NCI-H748 (cell line): ENCODE data around the gene PAGE3.
A peak's percentile ranks its signal among the peaks of the same experiment; 100 is the strongest.

ENCODE experiments used
- DNase-seq: peaks from one replicate; lab custom pipeline; 2025; ENCODE audit not compliant: unreplicated experiment; lab: John Stamatoyannopoulos, UW

Gene PAGE3, protein sequence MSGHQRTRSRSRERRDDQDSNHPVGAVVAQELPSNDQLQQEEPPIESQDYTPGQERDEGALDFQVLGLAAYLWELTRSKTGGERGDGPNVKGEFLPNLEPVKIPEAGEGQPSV

DNA sequence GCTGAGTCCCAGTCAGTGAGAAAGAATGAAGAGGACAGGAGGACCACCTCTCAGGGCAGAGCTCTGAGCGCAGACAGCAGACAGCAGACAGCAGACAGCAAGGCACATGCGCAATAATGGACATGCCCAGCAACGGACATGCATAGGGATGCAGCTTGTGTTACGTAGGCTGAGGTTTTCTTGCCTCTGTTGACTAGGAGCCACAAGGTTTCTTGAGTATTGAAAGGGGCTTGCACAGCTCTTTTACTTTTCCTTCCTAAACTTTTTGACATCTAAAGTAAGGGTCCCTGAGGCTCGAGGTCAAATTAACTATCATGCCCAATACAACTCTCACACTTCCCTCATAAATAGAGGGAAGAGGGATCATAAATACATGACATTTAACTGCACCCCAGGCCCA, at the start of gene PAGE3:
Gene PAGE3 (minus strand): TSS at position 101 of the 400 bp plus-strand sequence. CDS start 1,013 bp downstream, outside the sequence.
- no peak for DNase-seq

GRCh38 chrX:55312655-55313054, 47.9 kb upstream of the PAGE3 start:
- no peak for DNase-seq

DNA sequence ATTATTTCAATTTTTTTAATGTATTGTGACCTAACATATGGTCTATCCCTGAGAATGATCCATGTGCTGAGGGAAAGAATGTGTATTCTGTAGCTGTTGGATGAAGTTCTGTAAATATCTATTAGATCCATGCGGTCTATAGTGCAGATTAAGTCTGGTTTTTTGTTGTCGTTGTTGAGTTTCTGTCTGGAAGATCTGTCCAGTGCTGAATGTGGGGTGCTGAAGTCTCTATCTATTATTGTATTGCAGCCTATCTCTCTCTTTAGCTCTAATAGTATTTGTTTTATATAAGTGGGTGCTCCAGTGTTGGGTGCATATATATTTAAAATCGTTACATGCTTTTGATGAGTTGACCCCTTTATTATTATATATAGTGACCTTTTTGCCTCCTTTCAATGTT, 26.2 kb upstream of the PAGE3 start:
- DNase-seq, result no peak

- no peak for DNase-seq
Measured at GRCh38 chrX:55279832-55280231, 15.1 kb upstream of the PAGE3 start.

DNA sequence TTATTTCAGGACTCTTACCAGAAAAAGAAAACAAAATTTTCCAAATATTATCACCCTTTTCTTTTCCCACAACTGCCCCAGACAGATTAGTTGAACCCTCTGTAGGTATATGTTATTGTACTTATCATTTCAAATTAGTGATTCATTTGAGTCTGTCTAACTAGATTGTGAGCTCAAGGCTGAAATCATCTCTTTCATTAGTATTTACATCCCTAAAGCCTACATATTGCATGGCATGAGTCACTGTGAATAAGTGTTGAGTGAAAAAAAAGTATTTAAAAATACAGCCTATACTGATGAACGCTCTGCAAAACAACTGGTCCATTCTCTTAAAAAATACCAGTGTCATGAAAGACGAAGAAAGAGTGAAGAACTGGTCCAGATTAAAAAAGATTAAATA, 3.9 kb downstream of the PAGE3 start:
- no peak for DNase-seq

DNA sequence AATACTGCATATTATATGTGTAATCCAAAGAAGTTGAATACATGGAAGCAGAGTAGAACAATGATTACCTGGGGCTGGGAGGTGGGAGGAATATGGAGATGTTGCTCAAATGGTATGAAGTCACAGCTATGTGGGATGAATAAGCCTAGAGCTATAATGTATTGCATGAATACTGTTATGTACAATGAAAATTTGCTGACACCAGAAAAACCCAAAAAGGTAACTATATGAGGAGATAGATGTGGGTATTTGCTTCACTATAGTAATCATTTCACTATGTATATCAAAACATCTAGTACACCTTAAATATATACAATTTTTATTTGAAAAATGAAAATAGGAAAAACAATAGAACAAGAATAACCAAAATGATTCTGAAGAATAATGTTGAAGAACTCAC, 11.2 kb downstream of the PAGE3 start:
- no peak for DNase-seq

- DNase-seq, result no peak
Measured at GRCh38 chrX:55240788-55241340, 23.9 kb downstream of the PAGE3 start.

DNA sequence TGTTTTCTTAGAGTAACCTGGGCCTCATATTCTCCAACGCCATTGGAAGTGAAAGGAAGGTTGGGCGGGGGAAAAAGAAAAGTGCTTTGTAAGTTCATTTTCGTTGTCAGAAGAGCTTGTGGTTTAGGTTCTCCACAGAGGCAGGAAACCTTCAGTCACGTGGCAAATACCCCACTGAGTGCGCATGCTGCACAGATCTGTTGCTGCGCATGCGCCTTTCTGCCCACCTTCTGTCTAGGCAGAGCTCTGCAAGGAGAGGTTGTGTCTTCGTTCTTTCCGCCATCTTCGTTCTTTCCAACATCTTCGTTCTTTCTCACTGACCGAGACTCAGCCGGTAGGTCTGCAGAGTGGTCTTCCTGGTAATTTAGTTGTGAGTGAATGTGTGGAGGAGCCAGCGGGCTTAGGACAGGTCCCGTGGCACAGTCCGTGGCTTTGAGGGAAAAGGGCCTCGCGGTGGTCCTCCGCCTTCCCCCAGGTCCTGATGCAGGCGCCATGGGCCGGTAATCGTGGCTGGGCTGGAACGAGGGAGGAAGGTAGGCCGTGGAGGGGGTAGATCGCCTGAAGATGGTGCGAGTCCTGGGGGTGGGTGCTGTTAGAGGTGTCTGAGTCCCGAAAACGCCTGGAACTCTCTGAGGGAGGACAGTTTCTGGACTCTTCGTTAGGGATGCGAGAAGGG, 44.5 kb downstream of the PAGE3 start, which contains the start of gene PAGE5:
Gene PAGE5 (plus strand): TSS at position 228 of the 676 bp plus-strand sequence. CDS start 1,037 bp downstream, outside the sequence.
- DNase-seq, result no peak

GRCh38 chrX:55213381-55213780, 51.3 kb downstream of the PAGE3 start:
- no peak for DNase-seq

DNA sequence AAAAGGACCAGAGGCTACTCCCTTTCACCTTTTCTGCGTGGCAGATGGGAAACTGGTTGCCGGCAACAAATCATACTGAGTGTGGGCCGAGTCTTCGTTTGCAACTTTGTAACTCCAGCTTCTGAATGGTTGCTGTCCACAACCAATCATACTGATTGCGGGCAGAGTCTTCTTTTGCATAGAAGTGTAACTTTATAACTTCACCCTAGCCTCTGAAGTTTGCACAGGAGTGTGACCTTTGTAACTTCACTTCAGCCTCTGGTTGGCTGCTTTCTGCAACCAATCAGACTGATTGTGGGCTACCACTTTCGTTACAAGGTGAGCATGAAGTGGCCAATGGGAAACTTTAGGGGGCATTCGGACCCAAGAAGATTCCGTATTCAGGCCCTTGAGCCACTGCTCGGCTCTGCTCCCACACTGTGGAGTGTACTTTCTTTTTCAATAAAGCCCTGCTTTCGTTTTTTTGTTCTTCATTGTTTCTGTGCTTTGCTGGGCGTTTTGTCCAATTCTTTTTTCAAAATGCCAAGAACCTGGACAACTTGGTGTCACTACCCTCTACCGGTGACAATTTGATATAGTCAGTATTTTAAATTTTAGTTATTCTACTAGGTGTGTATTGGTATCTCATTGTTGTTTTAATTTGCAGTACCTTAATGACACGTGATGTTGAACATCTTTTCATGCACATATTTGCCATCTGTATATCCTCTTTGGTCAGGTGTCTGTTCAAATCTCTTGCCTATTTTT, 53.6 kb downstream of the PAGE3 start:
- DNase-seq, result peak; percentile 0
